Aorta (tissue), 5 donors: ENCODE data around the gene RAB29. TPM values are rescaled to one million over a fixed set of nuclear protein-coding genes. Genes with fewer than 3 reads are reported as not detected.

ENCODE experiments used
- ATAC-seq: fragments of 200-7000 bp; cut with Tn5 transposase; one replicate; pipeline ENCODE4 v1.9.1; 2022; ENCODE audit warnings: moderate library complexity; ENCODE audit not compliant: low FRiP score
- DNase-seq, 2 donors: peaks; one replicate each; pipeline ENCODE4 v3.0.0-alpha.2; 2020
- H3K27ac ChIP-seq, 2 donors: one replicate each; pipeline ENCODE4 v1.5.1; 2013; ENCODE audit warnings: low read length in 2 of 2, mild to moderate bottlenecking in 2 of 2, moderate library complexity in 2 of 2, control low read depth in 1 of 2, inconsistent platforms in 1 of 2, low read depth in 1 of 2
- H3K27me3 ChIP-seq, 2 donors: one replicate each; pipeline ENCODE4 v1.6.1; 2013; ENCODE audit warnings: control low read depth in 1 of 2, low read length in 1 of 2, mild to moderate bottlenecking in 1 of 2, moderate library complexity in 1 of 2; ENCODE audit not compliant: insufficient read depth in 2 of 2, control insufficient read depth in 1 of 2
- H3K36me3 ChIP-seq, 2 donors: one replicate each; pipeline ENCODE4 v1.6.1; 2013; ENCODE audit warnings: control low read depth in 1 of 2, low read length in 1 of 2, mild to moderate bottlenecking in 1 of 2; ENCODE audit not compliant: insufficient read depth in 2 of 2, control insufficient read depth in 1 of 2
- H3K4me1 ChIP-seq, 2 donors: one replicate each; pipeline ENCODE4 v1.6.1; 2013; ENCODE audit warnings: low read length in 2 of 2, control low read depth in 1 of 2, mild to moderate bottlenecking in 1 of 2, moderate library complexity in 1 of 2; ENCODE audit not compliant: insufficient read depth in 2 of 2, control insufficient read depth in 1 of 2
- H3K4me3 ChIP-seq, 2 donors: one replicate each; pipeline ENCODE4 v1.5.1; 2013; ENCODE audit warnings: low read length in 2 of 2, control low read depth in 1 of 2, mild to moderate bottlenecking in 1 of 2
- H3K9me3 ChIP-seq: one replicate; pipeline ENCODE4 v1.6.1; 2013; ENCODE audit warnings: mild to moderate bottlenecking, low read length; ENCODE audit not compliant: control insufficient read depth
- WGBS, 2 donors: extraction: QIAGEN DNeasy Blood & Tissue Kit; methylation state at CpG; one replicate each; pipeline ENCODE4 v1.1.7; 2013; 5-methylcytosine and 5-hydroxymethylcytosine counted together
- intact Hi-C, 2 donors: fragments of 100-400 bp; cut with DNase I; formaldehyde crosslinking; loops; one replicate each; pipeline versions ENCODE4 v1.14.2 to v1.15.0; 2022
- polyA plus RNA-seq, 2 donors: library from polyadenylated mRNA; stranded (reverse); fragments of 200-250 nt; gene quantifications; one replicate each; pipeline ENCODE4 v1.2.3, GENCODE V29; 2013
- total RNA-seq, 2 donors: library from RNA; stranded (reverse); fragmentation: NEBNext Ultra II Directional; extraction: Animal tissue kit (Norgen Biotek cat#: 25700); gene quantifications; one replicate each; pipeline ENCODE4 v1.2.1, GENCODE V29; 2021
- donor health status: healthy with polysubstance abuse.
- donor health status: Bipolar disorder and iron deficiency.
- donor health status: DM: no; HTN: no; CAD: no.
- donor health status: DM: no; HTN: no; CAD: no.
- donor health status: DM: yes; HTN: yes; CAD: no.

The RAB29 gene
- total and polyA plus RNA-seq, 4 donors, result 19.5 to 38.9 (median 32.0) TPM

DNA sequence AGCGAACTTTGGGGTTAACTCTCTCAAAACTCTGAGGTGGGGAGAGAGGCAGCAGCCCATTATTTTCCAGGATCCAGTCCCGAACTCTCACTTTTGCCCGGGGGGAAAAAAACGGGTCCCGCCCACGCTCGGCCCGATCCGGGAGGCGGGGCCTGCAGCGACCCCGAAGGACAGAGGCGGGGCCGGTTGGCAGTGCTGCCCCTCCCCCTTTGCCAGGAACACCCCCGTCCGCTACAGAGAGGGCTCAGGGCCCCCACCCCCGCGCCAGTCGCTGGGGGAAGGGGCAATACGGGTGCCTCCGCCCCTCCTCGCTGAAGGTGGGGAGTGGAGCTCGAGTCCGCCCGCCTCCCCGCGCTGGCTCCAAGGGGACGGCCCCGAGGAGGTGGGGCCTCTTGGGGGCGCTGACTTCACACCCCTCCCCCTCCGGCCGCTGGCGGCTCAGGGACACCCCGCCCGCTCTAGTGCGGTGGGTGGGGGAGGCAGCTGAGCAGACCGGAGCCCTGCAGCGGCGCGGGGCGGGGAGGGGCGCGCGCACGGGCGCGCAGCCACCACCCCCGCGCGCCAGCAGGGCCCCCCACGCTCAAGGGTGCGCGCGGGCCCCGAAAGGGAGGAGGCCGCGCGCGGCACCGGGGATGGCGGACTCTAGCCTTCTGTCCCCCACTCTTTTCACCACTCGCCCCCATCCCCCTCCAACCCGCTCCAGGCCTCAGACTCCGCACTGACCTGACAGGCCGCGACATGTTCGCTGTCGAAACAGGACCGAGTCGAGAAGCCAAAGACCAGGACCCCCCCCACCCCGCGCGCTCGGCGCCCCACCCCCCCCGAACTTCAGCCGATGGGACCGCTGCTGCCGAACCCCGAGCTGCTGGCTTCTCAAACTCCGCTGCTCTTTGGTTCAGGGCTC is 25.8 kb downstream of the RAB29 start:
- H3K36me3 ChIP-seq, result no peaks in the 10 kb centered on the region
- peak overlapping the region; percentile 96 to 98 for H3K4me3 ChIP-seq
- ATAC-seq (peak; percentile 94), DNase-seq (peak; percentile 97)
- intact Hi-C loops, result loop anchor here in 1 of 2 donors (1.0 to 5.0 kb wide), 2 partner anchors 26 to 63 kb away; partner anchors contain the start of genes RAB29 and SLC41A1
- no peaks in the 10 kb centered on the region for H3K9me3 ChIP-seq
- peaks cover 0 to 4% of the 10 kb centered on the region in 2 donors for H3K4me1 ChIP-seq
- no peaks in the 10 kb centered on the region for H3K27me3 ChIP-seq
- 1% methylated on average over 45 to 81 of the region's 81 CpGs for WGBS, 2 donors
- peak overlapping the region; percentile 74 to 81 for H3K27ac ChIP-seq

- Histone ChIP-seq H3K36me3 (no peaks in the 10 kb centered on the region), H3K27me3 (no peaks in the 10 kb centered on the region), H3K4me1 (peaks cover 0 to 4% of the 10 kb centered on the region in 2 donors), H3K4me3 (peak overlapping the region; percentile 96 to 98), H3K27ac (peak overlapping the region in 1 of 2 donors; percentile 86), H3K9me3 (no peaks in the 10 kb centered on the region)
- DNase-seq, result no peak
- intact Hi-C loops, result loop anchor here in 1 of 2 donors (5.0 kb wide), 1 partner anchor 64 kb away; the partner anchor contains the start of gene SLC41A1
- WGBS, 2 donors, result 0 to 1% methylated on average over 25 of the region's 25 CpGs
- ATAC-seq, result peak; percentile 69
Measured at GRCh38 chr1:205748403-205749233, 26.7 kb downstream of the RAB29 start.

DNA sequence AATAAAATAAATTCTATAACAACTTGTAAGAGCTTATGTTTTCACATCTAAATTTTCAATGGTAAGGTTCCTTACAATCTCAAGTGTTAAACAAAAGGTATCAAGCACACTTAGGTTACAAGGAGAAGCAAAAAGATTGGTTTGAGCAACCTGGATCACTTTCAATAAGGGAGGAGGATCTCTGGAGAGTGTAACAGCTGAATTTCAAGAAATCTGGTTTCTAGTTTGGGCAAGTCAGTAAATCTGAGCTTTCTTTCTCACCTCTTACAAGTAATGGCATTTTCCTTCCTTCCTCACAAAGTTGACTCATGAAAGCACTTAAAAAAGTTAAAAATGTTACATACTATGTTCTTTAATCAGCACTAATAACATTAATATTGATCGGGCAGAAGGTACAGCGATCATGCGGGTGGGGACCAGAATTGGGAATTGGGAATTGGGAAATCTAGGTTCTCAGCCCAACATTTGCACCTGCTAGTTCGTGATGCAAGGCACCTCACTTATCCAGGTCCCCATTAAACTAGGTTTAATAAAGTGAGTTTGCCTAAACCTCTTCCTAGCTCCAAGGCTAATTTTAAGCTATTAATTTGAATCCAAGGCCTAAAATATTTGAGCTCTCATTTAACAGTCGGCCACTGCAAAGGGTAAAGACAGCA is 28.4 kb downstream of the RAB29 start:
- H3K4me1 ChIP-seq, result peaks cover 0 to 9% of the 10 kb centered on the region in 2 donors
- H3K27me3 ChIP-seq, result no peaks in the 10 kb centered on the region
- intact Hi-C loops, result loop anchor here in 1 of 2 donors (5.0 kb wide), 1 partner anchor 65 kb away; the partner anchor contains the start of gene SLC41A1
- ATAC-seq (no peak), DNase-seq (no peak)
- H3K27ac ChIP-seq, result no peak overlapping the region
- H3K4me3 ChIP-seq, result no peak overlapping the region
- WGBS, 2 donors, result 51 to 58% methylated on average over 5 of the region's 5 CpGs
- no peaks in the 10 kb centered on the region for H3K9me3 ChIP-seq
- H3K36me3 ChIP-seq, result no peaks in the 10 kb centered on the region

- H3K4me3 ChIP-seq, result no peak overlapping the region
- DNase-seq (no peak), ATAC-seq (no peak)
- peaks cover 2 to 9% of the 10 kb centered on the region in 2 donors for H3K4me1 ChIP-seq
- intact Hi-C loops, result no loop called here
- 90 to 97% methylated on average over 6 to 8 of the region's 8 CpGs for WGBS, 2 donors
- no peaks in the 10 kb centered on the region for H3K36me3 ChIP-seq
- H3K27me3 ChIP-seq, result no peaks in the 10 kb centered on the region
- no peaks in the 10 kb centered on the region for H3K9me3 ChIP-seq
- no peak overlapping the region for H3K27ac ChIP-seq
Measured at GRCh38 chr1:205744403-205744802, 30.9 kb downstream of the RAB29 start.

- Histone ChIP-seq H3K4me1 (peaks cover 2 to 9% of the 10 kb centered on the region in 2 donors), H3K36me3 (no peaks in the 10 kb centered on the region), H3K9me3 (no peaks in the 10 kb centered on the region), H3K27ac (no peak overlapping the region), H3K4me3 (no peak overlapping the region), H3K27me3 (no peaks in the 10 kb centered on the region)
- intact Hi-C loops, result no loop called here
- no peak for ATAC-seq
- WGBS, 2 donors, result 44 to 49% methylated on average over 4 of the region's 4 CpGs
- DNase-seq, result no peak
Measured at GRCh38 chr1:205743977-205744376, 31.3 kb downstream of the RAB29 start.

DNA sequence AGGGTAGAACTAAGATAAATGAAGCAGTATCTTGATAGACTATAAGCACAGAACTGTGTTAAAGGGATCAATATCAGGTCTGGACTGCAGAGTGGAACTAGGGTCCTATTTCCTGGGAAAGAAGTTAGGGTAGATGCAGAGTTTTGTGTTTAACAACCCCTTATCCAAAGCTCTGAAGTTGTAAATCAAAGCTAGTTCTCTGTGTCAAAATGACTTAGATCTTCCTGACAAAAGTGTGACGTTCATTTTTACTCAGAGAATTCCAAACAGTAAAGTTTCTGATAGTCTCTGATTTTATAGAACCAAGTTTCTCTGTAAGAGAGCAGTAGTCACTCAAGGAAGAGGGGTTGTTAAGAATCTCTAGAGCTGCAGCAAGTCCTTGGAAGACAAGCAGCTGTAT is 33.6 kb downstream of the RAB29 start:
- H3K27me3 ChIP-seq, result no peaks in the 10 kb centered on the region
- DNase-seq (no peak), ATAC-seq (no peak)
- no peaks in the 10 kb centered on the region for H3K36me3 ChIP-seq
- no peak overlapping the region for H3K4me3 ChIP-seq
- H3K27ac ChIP-seq, result no peak overlapping the region
- peaks cover 2 to 7% of the 10 kb centered on the region in 2 donors for H3K4me1 ChIP-seq
- intact Hi-C loops, result no loop called here
- 17 to 21% methylated on average over 1 of the region's 1 CpG for WGBS, 2 donors
- H3K9me3 ChIP-seq, result no peaks in the 10 kb centered on the region

DNA sequence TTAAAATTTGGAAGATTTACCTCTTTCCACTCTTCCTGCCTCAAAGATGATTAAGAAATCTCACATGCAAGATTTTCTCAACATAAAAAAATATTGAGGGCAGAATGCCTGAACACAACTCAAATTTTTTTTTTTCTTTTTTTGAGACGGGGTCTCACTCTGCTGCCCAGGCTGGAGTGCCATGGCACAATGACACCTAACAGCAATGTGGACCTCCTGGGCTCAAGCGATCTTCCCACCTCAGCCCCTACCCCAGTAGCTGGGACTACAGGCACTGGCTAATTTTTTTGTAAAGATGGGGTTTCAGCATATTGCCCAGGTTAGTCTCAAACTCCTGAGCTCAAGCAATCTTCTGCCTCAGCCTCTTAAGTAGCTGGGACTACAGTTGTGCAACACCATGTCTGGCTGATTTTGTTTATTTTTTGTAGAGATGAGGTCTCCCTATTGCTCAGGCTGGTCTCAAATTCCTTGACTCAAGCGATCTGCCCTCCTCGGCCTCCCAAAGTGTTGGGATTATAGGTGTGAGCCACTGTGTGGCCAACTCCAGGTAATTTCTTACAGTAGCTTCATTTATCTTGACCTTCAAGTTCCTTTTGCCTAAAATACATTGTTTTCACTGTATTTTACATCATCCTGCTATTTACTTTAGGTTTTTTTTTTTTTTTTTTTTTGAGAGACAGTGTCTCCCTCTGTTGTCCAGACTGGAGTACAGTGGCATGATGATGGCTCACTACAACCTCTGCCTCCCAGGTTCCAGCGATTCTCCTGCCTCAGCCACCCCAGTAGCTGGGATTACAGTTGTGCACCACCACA is 35.7 kb downstream of the RAB29 start:
- Histone ChIP-seq H3K4me3 (no peak overlapping the region), H3K27ac (no peak overlapping the region), H3K36me3 (no peaks in the 10 kb centered on the region), H3K9me3 (no peaks in the 10 kb centered on the region), H3K27me3 (no peaks in the 10 kb centered on the region), H3K4me1 (peaks cover 2 to 7% of the 10 kb centered on the region in 2 donors)
- DNase-seq (no peak), ATAC-seq (no peak)
- intact Hi-C loops, result no loop called here
- WGBS, 2 donors, result 70 to 73% methylated on average over 5 of the region's 5 CpGs
